Loucy (cell line): ENCODE measurements around the gene DAPK1.

Source experiments
- CTCF ChIP-seq: fragments of 200-600 bp; sonication (generic); conservative IDR thresholded peaks from 2 replicates; pipeline ENCODE4 v1.5.1; 2014; ENCODE audit warnings: mild to moderate bottlenecking, antibody characterized with exemption, low read length
- EZH2phosphoT487 ChIP-seq: fragments of 200-600 bp; IDR thresholded peaks from 2 replicates; pipeline ENCODE4 v1.6.1; 2018; ENCODE audit warnings: antibody characterized with exemption, mild to moderate bottlenecking, moderate library complexity, borderline replicate concordance

GRCh38 chr9:87733273-87734052 is 235.8 kb downstream of the DAPK1 start:
- TF ChIP-seq CTCF = no peak
- no peak for TF ChIP-seq EZH2phosphoT487
